H4 (cell line): ENCODE results near the gene GRM7. TPM values are rescaled to one million over a fixed set of nuclear protein-coding genes. Genes with fewer than 3 reads are reported as not detected.

Source experiments
- DNase-seq: peaks from one replicate; pipeline ENCODE4 v3.0.0-alpha.2; 2015; ENCODE audit warnings: low spot score
- total RNA-seq: library from RNA; depleted of rRNA; stranded (reverse); fragments of >200 nt; shearing (Covaris generic); gene quantifications from 2 replicates; pipeline ENCODE4 v1.2.3, GENCODE V29; 2014

Gene GRM7
- total RNA-seq, 1 experiment from 2014 or later = not detected

GRCh38 chr3:7720649-7721297, 859.9 kb downstream of the GRM7 start:
- no peak for DNase-seq

DNA sequence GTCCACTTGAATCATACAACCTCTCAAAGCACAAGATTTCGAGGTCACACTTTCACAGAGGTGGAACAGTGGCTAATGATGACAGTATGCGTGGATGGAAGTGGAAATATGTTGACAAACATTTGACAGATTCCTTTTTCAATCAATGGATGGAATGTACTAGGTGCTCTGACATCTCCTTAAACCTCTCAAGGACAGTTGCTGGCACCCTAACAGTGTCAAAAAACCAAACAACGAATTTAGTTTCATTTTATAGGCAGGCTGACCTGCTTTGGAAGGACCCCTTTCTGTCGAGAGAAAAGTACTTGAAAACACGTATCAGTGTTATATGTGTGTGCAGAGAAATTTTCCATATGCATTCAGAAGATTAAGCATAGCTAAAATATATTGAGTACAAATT, 861.0 kb downstream of the GRM7 start:
- DNase-seq = no peak

GRCh38 chr3:7728566-7729519, 867.9 kb downstream of the GRM7 start:
- no peak for DNase-seq

GRCh38 chr3:7733933-7734332, 873.0 kb downstream of the GRM7 start:
- no peak for DNase-seq

DNA sequence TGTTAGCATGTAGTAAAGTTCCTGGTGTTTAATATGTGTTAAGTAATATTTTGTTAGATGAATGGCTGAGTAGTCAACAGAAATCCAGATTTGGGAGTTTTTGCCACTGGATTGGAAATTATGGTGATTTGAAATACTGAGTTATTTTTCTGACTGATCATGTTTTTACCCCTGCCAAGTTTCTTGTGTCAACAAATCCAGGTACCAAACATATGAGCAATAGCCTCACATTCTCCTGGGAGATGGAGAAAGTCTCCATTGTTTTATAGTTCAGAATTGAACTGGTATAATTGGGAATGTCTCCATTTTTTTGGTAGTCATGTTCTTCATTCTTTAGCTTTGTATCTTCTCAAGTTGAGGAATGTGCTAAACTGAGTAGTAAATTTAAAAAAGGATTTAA, 873.5 kb downstream of the GRM7 start:
- no peak for DNase-seq

GRCh38 chr3:7737263-7737662, 876.3 kb downstream of the GRM7 start:
- DNase-seq = no peak

GRCh38 chr3:7739754-7740153, 878.8 kb downstream of the GRM7 start:
- DNase-seq = no peak

DNA sequence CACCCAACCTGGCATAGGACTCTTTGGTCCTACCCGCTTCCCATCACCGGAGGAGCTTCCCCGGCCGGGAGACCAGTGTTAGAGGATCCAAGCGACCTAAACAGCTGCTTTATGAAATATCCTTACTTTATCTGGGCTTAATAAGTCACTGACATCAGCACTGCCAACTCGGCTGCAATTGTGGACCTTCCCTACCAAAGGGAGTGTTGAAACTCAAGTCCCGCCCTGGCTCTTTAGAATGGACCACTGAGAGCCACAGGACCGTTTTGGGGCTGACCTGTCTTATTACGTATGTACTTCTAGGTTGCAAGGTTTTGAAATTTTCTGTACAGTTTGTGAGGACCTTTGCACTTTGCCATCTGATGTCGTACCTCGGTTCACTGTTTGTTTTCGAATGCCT, 879.5 kb downstream of the GRM7 start:
- no peak for DNase-seq

GRCh38 chr3:7744850-7745249, 883.9 kb downstream of the GRM7 start:
- no peak for DNase-seq

GRCh38 chr3:7745711-7746110, 884.8 kb downstream of the GRM7 start:
- no peak for DNase-seq

- DNase-seq = no peak
These were observed 889.2 kb downstream of the GRM7 start for GRCh38 chr3:7749931-7750695.

DNA sequence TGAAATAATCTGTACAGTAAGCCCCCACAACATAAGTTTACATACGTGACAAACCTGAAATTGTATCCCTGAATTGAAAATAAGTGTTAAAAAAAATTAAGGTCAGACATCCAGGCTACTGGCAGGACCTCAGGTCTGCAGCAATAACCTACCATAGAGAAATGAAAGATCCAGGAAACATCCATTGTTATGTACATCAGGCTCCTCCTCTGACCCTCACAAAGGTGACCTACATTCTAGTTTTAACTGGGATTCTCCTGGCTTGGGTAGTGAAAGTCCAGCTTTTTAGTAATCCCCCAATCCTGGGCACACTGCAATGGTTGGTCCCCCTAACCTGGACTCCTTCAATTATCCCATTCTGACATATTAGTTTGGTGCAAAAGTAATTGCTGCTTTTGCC, 891.1 kb downstream of the GRM7 start:
- DNase-seq = no peak

DNA sequence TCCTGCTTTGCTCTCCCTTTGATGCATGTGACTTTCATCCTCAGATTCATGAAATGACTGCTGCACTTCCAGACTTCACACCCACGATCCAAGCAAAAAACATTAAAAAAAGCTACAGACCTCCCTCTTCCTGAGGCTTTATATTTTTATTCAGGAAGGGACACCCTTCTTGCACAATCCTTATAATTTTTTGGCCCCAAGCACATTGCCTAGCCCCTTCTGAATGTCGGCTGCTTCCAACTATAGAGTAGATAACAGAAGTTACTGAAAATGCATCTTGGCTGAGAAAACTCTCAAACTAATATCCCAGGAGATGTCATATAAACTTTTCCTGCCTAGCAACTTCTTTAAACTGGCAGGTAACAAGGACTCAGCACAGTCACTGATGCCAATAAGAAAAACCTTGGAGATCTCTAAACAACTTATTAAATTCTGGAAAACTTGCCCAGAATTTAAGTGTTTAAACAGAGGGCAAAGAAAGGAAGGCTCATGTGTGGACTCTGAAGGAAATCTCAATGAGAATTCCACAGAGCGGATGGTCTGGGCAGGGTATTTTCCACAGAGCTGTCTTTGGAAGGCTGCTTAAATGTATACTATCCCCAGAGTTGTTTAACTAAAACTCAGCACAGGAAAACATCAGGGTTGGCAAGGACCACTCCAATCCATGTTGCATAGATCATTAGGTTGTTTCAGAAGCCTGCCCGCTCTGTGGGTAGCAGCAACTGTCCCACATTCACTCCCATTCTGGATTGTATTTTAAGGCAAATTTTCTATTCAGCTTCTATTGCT, 893.9 kb downstream of the GRM7 start:
- no peak for DNase-seq

DNA sequence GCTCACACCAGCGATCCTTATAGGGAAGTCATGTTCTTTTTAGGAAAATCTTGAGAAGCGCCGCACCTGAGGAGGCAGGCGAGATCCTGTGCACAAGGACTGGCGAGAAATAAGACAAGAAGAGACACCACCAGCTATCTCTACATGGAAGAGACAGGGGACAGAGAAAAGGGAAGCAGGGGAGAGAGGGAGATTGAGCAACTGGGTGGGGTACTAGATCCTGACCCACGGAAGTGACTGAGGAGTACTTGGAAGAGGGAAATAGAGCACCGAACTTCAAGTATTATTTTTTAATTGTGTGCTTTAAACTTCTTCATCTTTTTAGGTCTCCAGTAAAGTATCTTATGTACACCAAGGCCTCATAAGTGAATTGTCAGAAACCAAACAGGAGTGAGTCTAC, 898.7 kb downstream of the GRM7 start:
- DNase-seq = no peak

DNA sequence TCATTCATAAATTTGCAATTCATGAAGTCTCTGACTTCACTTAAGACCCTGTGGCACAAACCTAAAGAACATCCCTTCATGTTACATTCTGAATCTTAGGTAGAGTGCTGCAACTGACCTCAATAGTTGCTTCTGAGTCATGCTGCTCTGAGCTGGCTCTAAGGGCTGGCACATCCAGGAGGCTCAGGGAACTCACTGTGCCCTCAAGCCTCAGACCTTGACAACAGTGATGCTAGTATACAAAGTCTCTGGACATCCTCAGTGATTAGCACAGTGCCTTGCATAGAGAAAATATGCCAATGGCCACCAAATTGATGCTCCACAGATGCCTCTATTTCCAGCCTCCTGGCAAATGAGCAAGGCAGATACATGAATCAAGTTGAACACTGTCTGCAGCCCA, 899.8 kb downstream of the GRM7 start:
- DNase-seq = no peak

DNA sequence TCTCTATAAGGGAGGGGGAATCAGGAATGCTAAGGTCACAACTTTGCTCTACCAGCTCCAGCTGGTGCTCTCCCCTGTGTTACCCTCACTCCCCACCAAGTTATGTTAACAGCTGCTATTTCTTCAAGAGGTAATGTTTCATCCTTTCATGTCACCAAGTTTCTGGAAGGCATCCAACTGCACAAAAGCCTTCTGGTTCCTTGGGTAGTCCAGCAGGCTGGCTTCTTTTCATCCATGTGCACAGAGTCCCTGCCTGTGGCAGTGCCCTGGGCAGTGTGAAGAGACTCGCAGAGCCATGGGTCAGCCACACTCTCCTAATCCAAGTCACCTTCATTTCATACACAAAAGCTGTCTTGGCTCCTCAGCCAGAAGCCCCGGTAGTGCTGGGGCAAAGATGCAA, 903.2 kb downstream of the GRM7 start:
- DNase-seq = no peak

GRCh38 chr3:7766530-7766929, 905.6 kb downstream of the GRM7 start:
- no peak for DNase-seq

GRCh38 chr3:7779331-7779730, 918.4 kb downstream of the GRM7 start:
- DNase-seq = peak; percentile 52

DNA sequence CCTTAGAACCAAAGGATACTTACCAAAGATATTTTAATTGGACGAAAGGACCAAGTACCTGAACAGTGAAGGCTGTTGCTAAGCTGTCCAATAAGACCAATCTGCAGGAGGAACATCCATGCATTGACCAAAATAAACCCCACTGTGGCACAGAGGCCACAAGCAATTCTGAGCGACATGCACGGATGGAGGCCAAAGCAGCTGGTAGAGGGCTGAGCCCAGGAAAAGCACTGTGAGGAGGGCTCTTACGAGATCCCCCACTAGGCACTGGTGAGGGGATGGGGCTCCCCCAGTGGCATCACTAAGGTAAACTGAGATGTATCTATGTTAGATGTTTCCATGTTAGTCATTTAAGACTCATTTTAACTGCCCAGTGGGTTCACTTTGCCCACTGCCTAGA, 920.5 kb downstream of the GRM7 start:
- no peak for DNase-seq

- peak; percentile 20 for DNase-seq
These were observed 927.2 kb downstream of the GRM7 start for GRCh38 chr3:7787871-7788828.
